LNCaP clone FGC (cell line): Measurements from ENCODE around the gene CHGA.

ENCODE experiments used
- DNase-seq: peaks from one replicate; pipeline ENCODE4 v3.0.0-alpha.2; 2011; ENCODE audit warnings: low read depth
- H3K4me3 ChIP-seq: 2 replicates; pipeline ENCODE4 v1.5.1; 2011; ENCODE audit warnings: mild to moderate bottlenecking, low read depth, low read length, control low read depth
- TF ChIP-seq, protein P1 (sequence below): IDR thresholded peaks from 2 replicates; pipeline ENCODE4 v1.5.1; 2012; ENCODE audit warnings: mild to moderate bottlenecking; ENCODE audit not compliant: control insufficient read depth, insufficient read depth; ENCODE audit errors: extremely low read depth

Gene CHGA

DNA sequence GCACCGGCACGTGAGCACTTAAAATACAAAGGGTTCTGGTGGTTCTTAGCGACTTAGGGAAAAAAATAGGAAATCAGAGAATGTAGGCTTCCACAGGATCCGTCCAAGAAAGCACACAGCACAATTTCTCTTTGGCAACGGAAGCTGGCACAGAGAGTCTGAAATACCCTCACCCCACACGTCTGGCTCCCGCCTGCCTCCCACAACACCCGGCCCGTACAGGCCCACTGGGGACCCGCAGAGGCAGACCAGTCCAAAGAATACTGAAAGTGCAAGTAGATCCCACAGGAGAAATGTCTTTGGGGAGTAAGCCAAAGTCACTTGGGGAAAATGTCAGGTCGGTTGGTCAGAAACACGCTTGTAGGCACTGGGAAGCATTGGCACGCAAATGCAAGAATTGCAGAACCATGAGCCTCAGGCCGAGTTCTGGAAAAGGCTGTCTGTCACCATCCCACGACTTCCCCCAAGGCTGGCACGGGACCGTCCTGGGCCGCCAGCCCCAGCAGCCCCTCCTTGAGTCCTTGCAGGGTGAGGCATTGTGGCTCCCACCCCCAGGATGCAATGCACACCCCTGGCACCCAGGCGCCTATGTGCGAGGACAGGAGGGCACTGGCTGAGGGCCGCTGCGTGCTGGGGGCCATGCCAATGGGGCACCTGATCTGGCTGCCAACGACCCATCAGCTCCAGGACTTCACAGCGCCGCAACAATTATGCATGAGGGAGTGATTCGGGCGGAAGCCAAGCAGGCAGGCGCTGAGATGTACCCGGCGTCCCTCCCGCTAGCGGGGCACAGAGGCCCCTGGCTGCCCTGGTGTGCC, 29.7 kb downstream of the CHGA start:
- TF ChIP-seq, protein P1, sequence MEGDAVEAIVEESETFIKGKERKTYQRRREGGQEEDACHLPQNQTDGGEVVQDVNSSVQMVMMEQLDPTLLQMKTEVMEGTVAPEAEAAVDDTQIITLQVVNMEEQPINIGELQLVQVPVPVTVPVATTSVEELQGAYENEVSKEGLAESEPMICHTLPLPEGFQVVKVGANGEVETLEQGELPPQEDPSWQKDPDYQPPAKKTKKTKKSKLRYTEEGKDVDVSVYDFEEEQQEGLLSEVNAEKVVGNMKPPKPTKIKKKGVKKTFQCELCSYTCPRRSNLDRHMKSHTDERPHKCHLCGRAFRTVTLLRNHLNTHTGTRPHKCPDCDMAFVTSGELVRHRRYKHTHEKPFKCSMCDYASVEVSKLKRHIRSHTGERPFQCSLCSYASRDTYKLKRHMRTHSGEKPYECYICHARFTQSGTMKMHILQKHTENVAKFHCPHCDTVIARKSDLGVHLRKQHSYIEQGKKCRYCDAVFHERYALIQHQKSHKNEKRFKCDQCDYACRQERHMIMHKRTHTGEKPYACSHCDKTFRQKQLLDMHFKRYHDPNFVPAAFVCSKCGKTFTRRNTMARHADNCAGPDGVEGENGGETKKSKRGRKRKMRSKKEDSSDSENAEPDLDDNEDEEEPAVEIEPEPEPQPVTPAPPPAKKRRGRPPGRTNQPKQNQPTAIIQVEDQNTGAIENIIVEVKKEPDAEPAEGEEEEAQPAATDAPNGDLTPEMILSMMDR, result no peak
- no peak for DNase-seq
- H3K4me3 ChIP-seq, result no peak overlapping the region

DNA sequence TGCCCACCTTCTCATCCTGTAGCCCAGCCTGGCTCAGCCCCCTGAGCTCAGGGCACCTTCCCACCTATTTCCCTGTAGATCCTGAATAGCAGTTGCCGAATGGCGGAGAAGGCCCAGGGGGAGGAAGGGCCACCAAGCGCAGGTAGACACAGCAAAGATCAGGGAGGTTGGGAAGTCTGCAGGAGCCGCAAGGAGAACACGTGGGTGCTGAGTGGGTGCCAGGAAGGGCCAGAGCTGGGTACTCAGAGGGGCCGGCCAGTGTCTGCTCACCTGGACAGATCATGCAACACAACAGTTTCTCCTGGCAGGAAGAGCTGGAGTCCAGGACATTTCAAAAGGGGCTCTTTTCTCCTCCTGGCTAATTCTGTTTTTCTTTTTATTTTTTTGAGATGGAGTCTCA, 30.6 kb downstream of the CHGA start:
- no peak for DNase-seq
- TF ChIP-seq, protein P1, result no peak
- H3K4me3 ChIP-seq, result no peak overlapping the region

DNA sequence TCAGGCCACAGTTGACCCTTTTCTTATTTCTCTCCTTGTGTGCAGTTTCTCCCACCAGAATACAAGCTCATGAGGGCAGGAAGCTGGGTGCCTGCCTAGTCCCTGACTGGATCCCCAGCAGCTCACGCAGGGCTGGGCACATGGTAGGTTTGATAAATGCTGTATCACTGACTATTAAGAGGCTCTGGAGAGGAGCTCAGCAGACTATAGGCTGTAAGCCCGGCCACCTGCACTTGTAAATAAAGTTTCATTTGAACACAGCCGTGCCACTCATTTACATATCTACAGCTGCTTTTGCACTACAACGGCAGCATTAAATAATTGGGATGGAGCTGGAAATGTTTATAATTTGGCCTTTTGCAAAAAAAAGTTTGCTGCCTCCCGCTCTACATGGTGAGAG, 32.0 kb downstream of the CHGA start:
- DNase-seq, result no peak
- TF ChIP-seq, protein P1, result no peak
- no peak overlapping the region for H3K4me3 ChIP-seq

DNA sequence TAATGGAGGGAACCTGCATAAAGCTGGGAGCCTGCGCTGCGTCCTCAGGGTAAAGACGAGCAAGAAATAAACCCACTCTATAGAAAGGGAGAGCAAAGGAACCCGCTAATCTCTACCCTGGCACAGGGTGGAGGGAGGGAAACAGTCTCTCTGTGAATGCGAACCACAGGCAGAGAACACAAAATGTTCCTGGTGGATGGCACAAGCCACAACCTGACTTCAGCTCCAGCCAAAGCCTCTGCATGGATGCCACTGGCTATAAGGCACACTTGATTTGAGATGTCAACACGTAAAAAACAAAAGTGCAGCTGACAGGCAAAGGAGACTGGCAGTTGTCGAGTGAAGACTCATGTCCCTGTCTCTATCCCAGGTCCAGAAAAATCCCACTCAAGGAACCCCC, 32.4 kb downstream of the CHGA start:
- TF ChIP-seq, protein P1, result no peak
- DNase-seq, result no peak
- H3K4me3 ChIP-seq, result no peak overlapping the region

DNA sequence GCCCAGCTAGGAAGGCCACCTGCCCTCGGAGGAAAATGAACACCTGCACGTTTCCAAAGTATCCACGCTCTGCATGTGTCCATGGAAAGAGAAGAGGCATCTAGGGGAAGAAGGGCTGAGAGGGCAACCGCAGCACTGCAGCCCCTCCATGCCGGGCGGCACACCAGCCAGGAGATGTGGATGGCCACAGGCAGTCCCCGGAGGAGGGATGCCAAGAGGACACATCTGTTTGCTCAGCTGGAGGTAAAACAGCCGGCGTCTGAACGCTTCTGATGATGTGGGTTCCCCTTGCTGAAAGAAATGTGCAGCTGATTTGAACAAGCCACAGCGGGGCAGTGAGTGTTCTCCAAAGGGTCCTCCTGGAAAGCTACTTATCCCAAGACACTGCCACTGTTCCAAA, 34.0 kb downstream of the CHGA start:
- no peak for DNase-seq
- no peak overlapping the region for H3K4me3 ChIP-seq
- TF ChIP-seq, protein P1, result no peak

DNA sequence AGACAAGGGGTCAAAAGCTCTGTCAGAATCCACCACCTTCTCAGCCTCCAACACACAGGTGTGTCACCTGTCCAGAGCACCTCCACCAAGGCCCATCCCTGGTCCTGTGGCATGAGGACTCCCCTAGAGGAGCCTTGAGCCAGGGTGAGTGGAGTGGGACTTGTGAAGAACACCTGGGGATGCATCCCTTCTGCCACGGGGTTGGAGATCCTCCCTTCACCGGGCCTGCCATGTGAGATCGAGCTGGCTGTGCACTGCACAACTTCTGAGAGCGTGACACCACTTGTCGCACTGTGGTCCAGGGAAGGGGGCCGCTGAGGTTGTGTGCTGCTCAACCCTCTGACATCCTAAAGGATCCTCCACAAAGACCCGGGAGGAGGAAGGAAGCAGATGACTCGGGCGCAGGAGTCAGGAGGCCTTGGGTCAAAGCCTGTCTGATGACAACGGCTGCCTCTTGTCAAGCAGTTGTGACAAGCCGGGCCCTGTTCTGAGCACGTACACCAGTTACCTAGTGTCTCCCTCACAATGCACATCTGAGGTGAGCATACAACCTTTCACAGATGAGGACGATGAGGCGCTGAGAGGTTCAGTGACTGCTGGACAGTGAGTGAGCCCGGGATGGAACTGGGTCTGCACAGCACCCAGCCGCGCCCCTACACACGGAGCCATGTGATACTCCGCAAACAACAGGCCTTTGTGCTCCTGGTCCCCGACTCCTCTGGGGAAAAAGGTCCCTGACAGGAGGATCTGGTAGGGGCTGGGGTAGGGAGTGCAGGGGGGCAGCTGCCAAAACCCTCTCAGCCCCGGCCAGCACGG, 35.6 kb downstream of the CHGA start:
- H3K4me3 ChIP-seq, result no peak overlapping the region
- TF ChIP-seq, protein P1, result no peak
- DNase-seq, result no peak
